Ishikawa (cell line): ENCODE data around the gene PRKCH.

ENCODE experiments used
- EGR1 ChIP-seq: IDR thresholded peaks from 2 replicates; pipeline ENCODE4 v1.6.1; 2012
- EP300 ChIP-seq: IDR thresholded peaks from 2 replicates; pipeline ENCODE4 v1.6.1; 2012; ENCODE audit warnings: borderline replicate concordance
- FOXM1 ChIP-seq: IDR thresholded peaks from 2 replicates; pipeline ENCODE4 v1.6.1; 2012; ENCODE audit warnings: low read depth, borderline replicate concordance
- NFIC ChIP-seq: IDR thresholded peaks from 2 replicates; pipeline ENCODE4 v1.6.1; 2012
- RAD21 ChIP-seq: IDR thresholded peaks from 2 replicates; pipeline ENCODE4 v1.6.1; 2012; ENCODE audit warnings: low read depth
- TAF1 ChIP-seq: IDR thresholded peaks from 2 replicates; pipeline ENCODE4 v1.6.1; 2012; ENCODE audit warnings: low read depth, mild to moderate bottlenecking
- TEAD4 ChIP-seq: IDR thresholded peaks from 2 replicates; pipeline ENCODE4 v1.6.1; 2012
- YY1 ChIP-seq: IDR thresholded peaks from 2 replicates; pipeline ENCODE4 v1.6.1; 2012; ENCODE audit warnings: low read depth
- TF ChIP-seq, protein P1 (sequence below): IDR thresholded peaks from 2 replicates; pipeline ENCODE4 v1.6.1; 2012; ENCODE audit warnings: low read depth, mild to moderate bottlenecking
- TF ChIP-seq, protein P2 (sequence below): IDR thresholded peaks from 2 replicates; pipeline ENCODE4 v1.6.1; 2012

DNA sequence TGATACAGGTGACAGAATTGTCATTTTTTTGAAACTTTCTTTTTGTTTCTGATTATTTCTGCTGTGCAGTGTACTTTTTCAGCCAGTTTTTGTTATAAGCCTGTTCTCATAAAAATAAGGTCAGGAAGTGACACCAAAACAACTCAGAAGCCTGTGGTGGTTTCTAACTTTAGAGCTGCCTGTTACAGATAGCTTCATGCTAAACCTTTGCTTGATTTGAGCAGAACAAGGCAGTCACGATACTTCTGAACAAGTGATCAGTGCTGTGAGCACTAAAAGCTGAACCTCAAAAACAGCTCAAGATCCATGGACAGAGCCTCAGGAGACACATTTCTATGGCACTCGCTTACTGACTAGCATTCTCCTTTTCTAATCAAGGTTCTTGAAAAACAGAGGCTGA is 82.0 kb downstream of the PRKCH start:
- TF ChIP-seq EGR1, result no peak
- no peak for TF ChIP-seq RAD21
- no peak for TF ChIP-seq YY1
- TF ChIP-seq, protein P1, sequence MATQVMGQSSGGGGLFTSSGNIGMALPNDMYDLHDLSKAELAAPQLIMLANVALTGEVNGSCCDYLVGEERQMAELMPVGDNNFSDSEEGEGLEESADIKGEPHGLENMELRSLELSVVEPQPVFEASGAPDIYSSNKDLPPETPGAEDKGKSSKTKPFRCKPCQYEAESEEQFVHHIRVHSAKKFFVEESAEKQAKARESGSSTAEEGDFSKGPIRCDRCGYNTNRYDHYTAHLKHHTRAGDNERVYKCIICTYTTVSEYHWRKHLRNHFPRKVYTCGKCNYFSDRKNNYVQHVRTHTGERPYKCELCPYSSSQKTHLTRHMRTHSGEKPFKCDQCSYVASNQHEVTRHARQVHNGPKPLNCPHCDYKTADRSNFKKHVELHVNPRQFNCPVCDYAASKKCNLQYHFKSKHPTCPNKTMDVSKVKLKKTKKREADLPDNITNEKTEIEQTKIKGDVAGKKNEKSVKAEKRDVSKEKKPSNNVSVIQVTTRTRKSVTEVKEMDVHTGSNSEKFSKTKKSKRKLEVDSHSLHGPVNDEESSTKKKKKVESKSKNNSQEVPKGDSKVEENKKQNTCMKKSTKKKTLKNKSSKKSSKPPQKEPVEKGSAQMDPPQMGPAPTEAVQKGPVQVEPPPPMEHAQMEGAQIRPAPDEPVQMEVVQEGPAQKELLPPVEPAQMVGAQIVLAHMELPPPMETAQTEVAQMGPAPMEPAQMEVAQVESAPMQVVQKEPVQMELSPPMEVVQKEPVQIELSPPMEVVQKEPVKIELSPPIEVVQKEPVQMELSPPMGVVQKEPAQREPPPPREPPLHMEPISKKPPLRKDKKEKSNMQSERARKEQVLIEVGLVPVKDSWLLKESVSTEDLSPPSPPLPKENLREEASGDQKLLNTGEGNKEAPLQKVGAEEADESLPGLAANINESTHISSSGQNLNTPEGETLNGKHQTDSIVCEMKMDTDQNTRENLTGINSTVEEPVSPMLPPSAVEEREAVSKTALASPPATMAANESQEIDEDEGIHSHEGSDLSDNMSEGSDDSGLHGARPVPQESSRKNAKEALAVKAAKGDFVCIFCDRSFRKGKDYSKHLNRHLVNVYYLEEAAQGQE, result no peak
- TF ChIP-seq, protein P2, sequence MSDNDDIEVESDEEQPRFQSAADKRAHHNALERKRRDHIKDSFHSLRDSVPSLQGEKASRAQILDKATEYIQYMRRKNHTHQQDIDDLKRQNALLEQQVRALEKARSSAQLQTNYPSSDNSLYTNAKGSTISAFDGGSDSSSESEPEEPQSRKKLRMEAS, result no peak
- no peak for TF ChIP-seq TEAD4
- TF ChIP-seq EP300, result no peak
- no peak for TF ChIP-seq NFIC
- TF ChIP-seq FOXM1, result no peak
- no peak for TF ChIP-seq TAF1
